DOHH2 (cell line): Measurements from ENCODE around the gene NIN.
"Not testable (repeated sequence)": the region's sequence is repeated elsewhere in the genome, so short reads cannot be mapped to it uniquely, and the experiment has no call there.

ENCODE experiments used
- H3F3A ChIP-seq: fragments of 200-600 bp; sonication (generic), shearing (Covaris generic); 2 replicates; pipeline ENCODE4 v1.6.0; 2016; ENCODE audit warnings: antibody characterized with exemption, mild to moderate bottlenecking; ENCODE audit not compliant: control insufficient read depth, insufficient read depth
- H3K27ac ChIP-seq: fragments of 200-600 bp; sonication (generic); 2 replicates; pipeline ENCODE4 v1.5.1; 2014; ENCODE audit warnings: low read depth, mild to moderate bottlenecking, low read length, moderate library complexity
- H3K27me3 ChIP-seq: fragments of 200-600 bp; sonication (generic); 2 replicates; pipeline ENCODE4 v1.6.1; 2014; ENCODE audit warnings: mild to moderate bottlenecking, low read length, mixed read lengths; ENCODE audit not compliant: control insufficient read depth
- H3K36me3 ChIP-seq: fragments of 200-600 bp; sonication (generic); 2 replicates; pipeline ENCODE4 v1.6.1; 2014; ENCODE audit warnings: mild to moderate bottlenecking, low read length, moderate library complexity, mixed read lengths; ENCODE audit not compliant: control insufficient read depth
- H3K4me1 ChIP-seq: fragments of 200-600 bp; sonication (generic); 2 replicates; pipeline ENCODE4 v1.6.1; 2014; ENCODE audit warnings: mild to moderate bottlenecking, low read length, mixed read lengths; ENCODE audit not compliant: control insufficient read depth
- H3K4me2 ChIP-seq: fragments of 200-600 bp; sonication (generic); 2 replicates; pipeline ENCODE4 v1.6.0; 2014; ENCODE audit warnings: mild to moderate bottlenecking, low read length, moderate library complexity
- H3K4me3 ChIP-seq: fragments of 200-600 bp; sonication (generic); 2 replicates; pipeline ENCODE4 v1.5.1; 2014; ENCODE audit warnings: mild to moderate bottlenecking, low read length, mixed read lengths
- H3K79me2 ChIP-seq: fragments of 200-600 bp; sonication (generic); 2 replicates; pipeline ENCODE4 v1.6.1; 2014; ENCODE audit warnings: mild to moderate bottlenecking, low read length, mixed read lengths; ENCODE audit not compliant: control insufficient read depth
- H3K9me2 ChIP-seq: fragments of 200-600 bp; sonication (generic); replicated peaks from 2 replicates; pipeline ENCODE4 v1.6.1; 2014; ENCODE audit warnings: mild to moderate bottlenecking, low read length, mixed read lengths; ENCODE audit not compliant: control insufficient read depth
- H3K9me3 ChIP-seq: fragments of 200-600 bp; sonication (generic); 2 replicates; pipeline ENCODE4 v1.6.1; 2014; ENCODE audit warnings: antibody characterized with exemption, low read length, mixed read lengths; ENCODE audit not compliant: control insufficient read depth, insufficient read depth
- H4K20me1 ChIP-seq: fragments of 200-600 bp; sonication (generic); 2 replicates; pipeline ENCODE4 v1.6.0; 2014; ENCODE audit warnings: low read depth, mild to moderate bottlenecking, antibody characterized with exemption, low read length, moderate library complexity; ENCODE audit not compliant: control insufficient read depth, insufficient read depth
- CTCF ChIP-seq: fragments of 200-600 bp; sonication (generic); IDR thresholded peaks from one replicate; pipeline ENCODE4 v1.5.1; 2014; ENCODE audit warnings: antibody characterized with exemption, mild to moderate bottlenecking, low read depth, low read length; ENCODE audit not compliant: poor library complexity, severe bottlenecking
- EZH2phosphoT487 ChIP-seq: fragments of 200-600 bp; sonication (generic); IDR thresholded peaks from 2 replicates; pipeline ENCODE4 v1.6.1; 2017; ENCODE audit warnings: borderline replicate concordance, mild to moderate bottlenecking, antibody characterized with exemption, low read length, moderate library complexity, mixed read lengths

NIN gene

GRCh38 chr14:50705026-50705593 lies 125.9 kb downstream of the NIN start:
- Histone ChIP-seq H4K20me1 (no peaks in the 10 kb centered on the region), H3K4me3 (no peak overlapping the region), H3K4me1 (no peaks in the 10 kb centered on the region; the same call in 1 of the 2 replicates), H3K9me2 (no peaks in the 10 kb centered on the region), H3K9me3 (no peaks in the 10 kb centered on the region), H3K36me3 (no peaks in the 10 kb centered on the region), H3F3A (no peaks in the 10 kb centered on the region), H3K27ac (no peak overlapping the region), H3K4me2 (no peak overlapping the region), H3K79me2 (no peaks in the 10 kb centered on the region), H3K27me3 (no peaks in the 10 kb centered on the region)
- TF ChIP-seq EZH2phosphoT487 (no peak), CTCF (no peak)

DNA sequence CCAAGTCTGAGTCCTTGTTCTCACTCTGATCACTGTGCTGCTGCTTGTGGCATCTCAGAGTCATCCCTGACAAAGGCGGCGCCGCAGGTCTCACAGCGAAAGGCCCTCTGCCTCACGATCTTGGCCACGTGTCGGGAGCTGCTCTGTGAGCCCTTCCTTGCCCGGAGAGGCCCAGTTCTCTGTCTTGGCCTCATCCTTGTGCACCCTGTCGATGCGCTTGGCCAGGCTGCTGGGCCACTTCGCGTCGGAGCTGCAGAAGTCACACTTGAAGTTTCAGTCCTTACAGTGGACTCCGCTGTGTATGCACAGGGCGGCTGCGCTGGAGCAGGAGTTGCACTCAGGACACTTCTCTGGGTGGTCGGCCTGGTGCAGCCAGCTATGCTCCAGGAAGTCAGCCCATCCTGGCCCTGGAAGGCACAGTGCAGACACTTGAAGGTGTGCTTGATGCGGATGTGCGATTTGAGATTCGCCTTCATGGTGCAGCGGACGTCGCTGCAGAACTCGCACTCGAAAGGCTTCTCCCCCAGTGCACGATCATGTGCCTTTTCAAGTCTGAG lies 126.4 kb downstream of the NIN start:
- no peak overlapping the region for H3K4me2 ChIP-seq
- no peaks in the 10 kb centered on the region for H3F3A ChIP-seq
- H3K27ac ChIP-seq = no peak overlapping the region
- H3K9me2 ChIP-seq = no peaks in the 10 kb centered on the region
- no peaks in the 10 kb centered on the region for H3K27me3 ChIP-seq
- TF ChIP-seq EZH2phosphoT487 = no peak
- no peak for TF ChIP-seq CTCF
- H3K36me3 ChIP-seq = no peaks in the 10 kb centered on the region
- no peaks in the 10 kb centered on the region; the same call in 1 of the 2 replicates for H3K4me1 ChIP-seq
- no peaks in the 10 kb centered on the region for H3K79me2 ChIP-seq
- H3K9me3 ChIP-seq = no peaks in the 10 kb centered on the region
- no peak overlapping the region for H3K4me3 ChIP-seq
- H4K20me1 ChIP-seq = no peaks in the 10 kb centered on the region

DNA sequence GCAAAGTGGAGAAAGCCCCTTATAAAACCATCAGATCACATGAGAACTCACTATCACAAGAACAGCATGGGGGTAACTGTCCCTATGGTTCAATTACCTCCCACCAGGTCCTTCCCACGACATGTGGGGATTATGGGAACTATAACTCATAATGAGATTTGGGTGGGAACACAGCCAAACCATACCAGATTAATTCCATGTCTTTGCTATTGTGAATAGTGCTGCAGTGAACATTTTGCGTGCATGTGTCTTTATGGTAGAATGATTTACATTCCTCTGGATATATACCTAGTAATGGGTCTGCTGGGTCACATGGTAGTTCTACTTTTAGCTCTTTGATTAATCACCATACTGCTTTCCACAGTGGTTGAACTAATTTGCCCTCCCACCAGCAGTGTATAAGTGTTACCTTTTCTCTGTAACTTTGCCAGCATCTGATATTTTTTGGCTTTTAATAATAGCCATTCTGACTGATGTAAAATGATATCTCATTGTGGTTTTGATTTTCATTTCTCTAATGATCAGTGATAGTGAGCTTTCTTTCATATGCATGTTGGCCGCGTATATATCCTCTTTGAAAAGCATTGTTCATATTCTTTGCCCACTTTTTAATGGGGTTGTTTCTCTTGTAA lies 133.2 kb downstream of the NIN start:
- no peaks in the 10 kb centered on the region for H3K27me3 ChIP-seq
- no peak overlapping the region for H3K4me3 ChIP-seq
- H3K4me1 ChIP-seq = peaks cover 9% of the 10 kb centered on the region
- H3K9me3 ChIP-seq = peaks cover 10% of the 10 kb centered on the region; the same call in 1 of the 2 replicates
- no peaks in the 10 kb centered on the region for H3K9me2 ChIP-seq
- H4K20me1 ChIP-seq = no peaks in the 10 kb centered on the region
- TF ChIP-seq EZH2phosphoT487 (no peak), CTCF (no peak)
- no peak overlapping the region for H3K27ac ChIP-seq
- H3K79me2 ChIP-seq = no peaks in the 10 kb centered on the region
- no peaks in the 10 kb centered on the region for H3K36me3 ChIP-seq
- H3F3A ChIP-seq = no peaks in the 10 kb centered on the region
- no peak overlapping the region for H3K4me2 ChIP-seq

- not testable (repeated sequence) for H3F3A ChIP-seq, H3K4me1 ChIP-seq, H3K27me3 ChIP-seq, H3K9me2 ChIP-seq, H3K9me3 ChIP-seq, H3K79me2 ChIP-seq, H3K36me3 ChIP-seq, H4K20me1 ChIP-seq, H3K4me2 ChIP-seq, H3K27ac ChIP-seq, H3K4me3 ChIP-seq
These were observed 136.7 kb downstream of the NIN start for GRCh38 chr14:50694260-50694659.
